Measurements from ENCODE around the gene DDR2.
"Not testable (repeated sequence)": the region's sequence is repeated elsewhere in the genome, so short reads cannot be mapped to it uniquely, and the experiment has no call there.

The DDR2 gene

GRCh38 chr1:162632217-162632666 is at the start of gene DDR2:
Gene DDR2, plus strand, starts transcription at chr1:162632464. Its CDS starts 86,600 bp downstream, at chr1:162719064.
- DNase-seq (ENCODE audit: low read depth) = no peak

GRCh38 chr1:162582901-162583300 is 49.4 kb upstream of the DDR2 start:
- not testable (repeated sequence) for DNase-seq (ENCODE audit: low read depth)

- DNase-seq (ENCODE audit: low read depth) = not testable (repeated sequence)
These were observed 47.2 kb upstream of the DDR2 start for GRCh38 chr1:162585101-162585500.

DNA sequence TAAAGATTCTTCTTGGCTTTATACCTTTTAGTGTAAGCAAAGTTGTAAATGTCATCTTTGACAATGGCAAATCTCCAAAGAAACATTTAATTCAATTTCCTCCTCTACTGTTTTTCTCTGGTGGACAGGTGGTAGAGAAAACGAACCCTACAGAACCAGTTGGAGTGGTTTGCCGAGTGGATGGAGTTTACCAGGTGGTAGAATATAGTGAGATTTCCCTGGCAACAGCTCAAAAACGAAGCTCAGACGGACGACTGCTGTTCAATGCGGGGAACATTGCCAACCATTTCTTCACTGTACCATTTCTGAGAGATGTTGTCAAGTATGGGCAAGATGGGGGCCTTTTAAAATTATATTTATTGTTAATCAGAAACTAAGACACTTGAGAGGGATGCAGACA is 44.9 kb upstream of the DDR2 start:
- no peak for DNase-seq (ENCODE audit: low read depth)

GRCh38 chr1:162587761-162588260 is 44.5 kb upstream of the DDR2 start:
- no peak for DNase-seq (ENCODE audit: low read depth)

- no peak for DNase-seq (ENCODE audit: low read depth)
These were observed 42.2 kb upstream of the DDR2 start for GRCh38 chr1:162590101-162590500.

GRCh38 chr1:162590686-162591085 is 41.6 kb upstream of the DDR2 start:
- no peak for DNase-seq (ENCODE audit: low read depth)

- DNase-seq (ENCODE audit: low read depth) = no peak
These were observed 35.6 kb upstream of the DDR2 start for GRCh38 chr1:162596514-162597170.

GRCh38 chr1:162599451-162599850 is 32.8 kb upstream of the DDR2 start:
- no peak for DNase-seq (ENCODE audit: low read depth)

DNA sequence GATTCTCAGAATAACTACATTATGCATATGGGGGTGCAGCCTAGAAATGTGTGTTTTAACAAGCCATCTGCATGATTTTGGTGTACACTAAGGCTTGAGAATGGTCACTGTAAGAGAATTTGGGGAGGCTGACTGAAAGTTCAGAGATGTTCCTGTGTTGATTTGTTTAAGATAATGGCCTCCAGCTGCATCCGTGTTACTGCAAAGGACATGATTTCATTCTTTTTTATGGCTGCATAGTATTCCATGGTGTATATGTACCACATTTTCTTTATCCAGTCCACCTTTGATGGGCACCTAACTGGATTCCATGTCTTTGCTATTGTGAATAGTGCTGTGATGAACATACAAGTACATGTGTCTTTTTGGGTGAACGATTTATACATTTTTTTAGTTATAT is 29.1 kb upstream of the DDR2 start:
- not testable (repeated sequence) for DNase-seq (ENCODE audit: low read depth)

GRCh38 chr1:162605225-162605927 is 26.9 kb upstream of the DDR2 start:
- DNase-seq (ENCODE audit: low read depth) = no peak

- DNase-seq (ENCODE audit: low read depth) = no peak
These were observed 23.0 kb upstream of the DDR2 start for GRCh38 chr1:162609306-162609705.

DNA sequence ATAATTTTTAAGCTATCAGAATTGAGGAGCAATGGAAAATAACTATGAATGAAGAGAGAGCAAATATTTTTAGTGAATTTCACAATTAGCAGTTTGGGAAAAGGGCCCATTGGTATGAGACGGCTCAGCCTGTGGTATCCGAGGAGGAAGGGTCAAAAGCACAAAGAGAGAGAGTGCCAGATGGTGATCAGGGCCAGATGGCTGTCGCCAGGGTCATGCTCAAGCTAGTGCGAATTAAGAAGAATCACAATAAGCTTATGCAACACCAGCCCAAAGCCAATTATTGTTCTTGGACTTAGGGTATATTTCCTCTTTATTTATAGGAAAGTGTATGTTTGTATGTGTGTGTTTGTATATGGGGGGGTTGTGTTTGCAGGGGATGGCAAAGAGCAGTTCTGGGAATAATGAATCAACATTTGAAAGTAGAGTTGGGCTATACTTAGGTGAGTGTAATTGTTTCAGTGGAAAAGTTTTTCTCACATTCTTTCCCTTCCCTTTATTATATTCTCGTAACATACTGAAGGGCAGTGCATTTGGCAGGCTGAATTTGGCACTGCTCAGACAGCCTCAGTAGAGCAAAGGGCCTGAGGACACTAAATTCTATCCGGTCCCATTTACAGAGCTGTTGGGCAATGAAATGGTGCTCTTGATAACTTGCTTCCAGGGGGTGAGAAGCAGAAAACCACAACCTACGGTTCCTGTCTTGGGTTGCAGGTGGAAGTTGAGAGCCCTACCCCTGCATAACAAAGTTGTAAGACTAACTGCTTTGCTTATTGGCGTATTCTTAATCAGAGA is 19.5 kb upstream of the DDR2 start:
- DNase-seq (ENCODE audit: low read depth) = no peak

GRCh38 chr1:162616848-162617247 is 15.4 kb upstream of the DDR2 start:
- DNase-seq (ENCODE audit: low read depth) = no peak

DNA sequence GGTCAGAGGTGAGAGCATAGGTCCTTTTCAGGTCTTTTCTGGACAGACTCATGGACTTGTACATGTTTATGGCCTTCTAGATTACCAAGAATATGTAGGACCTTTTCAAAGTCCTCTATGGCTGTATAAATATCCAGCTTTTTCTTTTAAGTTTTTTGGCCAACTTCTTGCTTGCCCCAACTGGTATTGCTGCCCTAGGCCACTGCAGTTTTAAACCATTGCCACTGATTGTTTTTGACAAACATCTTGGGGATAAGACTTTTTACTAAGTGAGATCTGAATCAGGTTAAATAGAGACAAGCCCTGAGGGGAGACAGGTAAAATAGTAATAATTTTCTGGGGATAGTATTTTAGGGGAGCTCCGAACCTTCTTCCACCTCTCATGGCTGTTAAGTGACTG is 14.8 kb upstream of the DDR2 start:
- no peak for DNase-seq (ENCODE audit: low read depth)

DNA sequence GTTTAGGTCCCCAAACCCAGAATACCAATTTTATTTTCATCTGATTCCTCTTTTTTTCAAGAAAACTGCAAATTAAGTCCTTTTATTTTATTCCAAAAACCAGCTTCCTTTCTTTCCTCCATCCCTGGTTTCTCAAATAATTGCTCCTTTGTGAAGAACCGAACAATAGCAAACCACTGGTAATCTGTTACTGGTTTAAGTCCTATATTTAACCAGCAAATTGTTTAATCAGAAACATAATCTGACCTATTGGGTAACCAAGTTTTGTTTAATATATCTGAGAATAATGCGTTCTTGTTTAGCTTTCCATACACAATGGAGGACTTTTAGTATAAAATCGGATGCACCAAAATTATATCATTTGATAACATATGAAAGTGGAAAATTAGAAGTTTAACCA is 13.2 kb upstream of the DDR2 start:
- no peak for DNase-seq (ENCODE audit: low read depth)

- DNase-seq (ENCODE audit: low read depth) = no peak
These were observed 11.0 kb upstream of the DDR2 start for GRCh38 chr1:162621256-162621655.

- no peak for DNase-seq (ENCODE audit: low read depth)
These were observed 6.6 kb upstream of the DDR2 start for GRCh38 chr1:162625679-162626078.

- no peak for DNase-seq (ENCODE audit: low read depth)
These were observed 6.2 kb upstream of the DDR2 start for GRCh38 chr1:162626094-162626493.

DNA sequence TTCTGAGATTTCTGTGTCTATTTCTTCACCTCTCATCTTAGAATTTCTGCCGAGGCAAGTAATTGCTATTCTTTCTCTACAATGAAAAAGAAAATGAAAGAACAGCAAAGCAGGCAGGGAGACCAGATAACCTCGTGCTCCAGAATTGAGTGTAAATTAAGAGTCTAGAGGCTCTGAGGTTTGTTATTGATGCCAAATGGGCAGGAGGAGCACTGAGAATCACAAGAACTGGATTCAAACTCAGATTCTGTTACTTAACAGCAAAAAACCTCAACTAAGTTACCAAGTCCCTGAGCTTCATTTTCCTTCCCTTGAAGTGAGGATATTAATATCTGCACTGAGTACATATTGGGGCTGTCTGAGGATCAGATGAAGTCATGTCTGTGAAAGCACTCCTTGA is 5.5 kb upstream of the DDR2 start:
- DNase-seq (ENCODE audit: low read depth) = no peak

- no peak for DNase-seq (ENCODE audit: low read depth)
These were observed 4.5 kb upstream of the DDR2 start for GRCh38 chr1:162627662-162628296.

DNA sequence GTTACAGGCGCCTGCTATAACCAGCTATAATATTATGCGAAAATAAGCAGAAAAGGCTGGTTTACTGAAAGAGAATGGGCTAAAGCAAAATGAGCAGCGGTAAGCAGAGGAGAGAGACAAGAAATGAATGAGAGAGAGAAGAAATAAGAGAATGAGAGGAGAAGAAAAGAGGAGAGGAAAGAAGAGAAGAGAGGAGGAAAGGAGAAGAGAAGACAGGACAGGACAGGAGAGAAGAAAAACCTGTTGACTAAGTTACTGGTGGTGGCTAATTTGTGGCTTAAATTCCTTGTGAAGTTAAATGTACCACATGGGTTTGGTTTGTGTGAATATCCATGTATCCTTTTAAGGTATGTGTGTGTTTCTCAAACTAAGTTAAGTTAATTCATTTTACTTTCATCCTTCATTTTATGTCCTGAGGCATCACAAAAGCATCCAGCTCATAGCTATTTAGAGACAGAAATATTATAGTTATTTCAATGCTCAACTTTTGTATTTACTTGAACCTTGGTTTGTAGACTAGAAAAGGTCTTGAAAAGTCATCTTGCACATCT is 3.1 kb upstream of the DDR2 start:
- DNase-seq (ENCODE audit: low read depth) = no peak

Data from T-helper 22 cell (primary cell).